ENCODE results near the gene ZNF541. TPM values are rescaled to one million over a fixed set of nuclear protein-coding genes. Genes with fewer than 3 reads are reported as not detected.

The ZNF541 gene
- total and polyA plus RNA-seq, 2 experiments from 2014 or later: 0.26 to 0.42 TPM

- TF ChIP-seq REST (IDR thresholded peaks at IDR 0.05; ENCODE audit: unreplicated experiment) (no peak), EZH2 (IDR thresholded peaks at IDR 0.05; ENCODE audit: low read depth, unreplicated experiment) (no peak), EZH2phosphoT487 (IDR thresholded peaks at IDR 0.05; ENCODE audit: unreplicated experiment) (no peak)
Observed at GRCh38 chr19:47582320-47582909, 9.5 kb upstream of the ZNF541 start (continued).

DNA sequence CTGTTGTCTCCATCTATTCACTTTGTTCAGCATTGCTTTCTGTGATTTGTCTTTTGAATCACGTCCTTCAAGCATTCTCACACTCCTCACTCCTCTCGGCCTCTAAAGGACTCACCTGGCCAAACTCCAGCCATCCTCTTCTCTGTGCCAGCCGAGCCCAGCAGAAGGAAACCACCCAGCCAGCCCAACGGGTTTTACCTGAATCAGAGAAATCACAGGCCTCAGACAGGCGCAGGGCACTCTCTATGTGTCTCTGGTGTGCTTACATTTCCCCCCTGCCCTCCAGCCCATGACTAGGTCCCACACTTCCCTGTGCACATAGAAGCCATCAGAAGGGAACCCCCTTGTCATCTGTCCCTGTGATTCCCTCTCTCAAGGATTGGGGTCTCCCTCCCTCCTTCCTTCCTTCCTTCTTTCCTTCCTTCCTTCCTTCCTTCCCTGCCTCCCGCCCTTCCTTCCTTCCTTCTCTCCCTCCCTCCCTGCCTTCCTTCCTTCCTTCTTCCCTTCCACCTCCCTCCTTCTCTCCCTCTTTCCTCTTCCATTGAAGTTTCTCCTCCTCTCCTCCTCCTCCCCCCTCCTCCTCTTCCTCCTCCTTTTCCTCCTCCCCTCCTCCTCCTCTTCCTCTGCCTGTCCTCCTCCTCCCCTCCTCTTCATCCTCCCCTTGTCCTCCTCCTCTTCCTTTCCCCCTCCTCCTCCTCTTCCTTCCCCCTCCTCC, 8.8 kb upstream of the ZNF541 start:
- Histone ChIP-seq H2AFZ (peak overlapping the region; percentile 83), H3K27me3 (ENCODE audit: insufficient read depth) (no peaks in the 10 kb centered on the region), H3K36me3 (ENCODE audit: insufficient read depth) (no peaks in the 10 kb centered on the region; the same call in 1 of the 2 replicates), H3F3A (replicated peaks; ENCODE audit: low read depth) (no peaks in the 10 kb centered on the region), H3K9me2 (ENCODE audit: insufficient read depth) (no peaks in the 10 kb centered on the region), H3K79me2 (replicated peaks; ENCODE audit: insufficient read depth) (no peaks in the 10 kb centered on the region), H4K20me1 (replicated peaks; ENCODE audit: insufficient read depth) (no peaks in the 10 kb centered on the region), H3K4me2 (no peak overlapping the region), H3K4me3 (no peak overlapping the region), H3K27ac (ENCODE audit: low read depth) (no peak overlapping the region), H3K4me1 (ENCODE audit: insufficient read depth) (peaks cover 5% of the 10 kb centered on the region)
- peaks cover 8% of the 10 kb centered on the region for H3K27me3 Mint-ChIP-seq (ENCODE audit: insufficient read depth, low read depth, poor library complexity)
- H3K4me1 Mint-ChIP-seq: peaks cover 12% of the 10 kb centered on the region
- peaks cover 7% of the 10 kb centered on the region; the same call in 2 of the 3 replicates for H3K36me3 Mint-ChIP-seq (ENCODE audit: low read depth)
- ATAC-seq (no peak), DNase-seq (ENCODE audit: low spot score) (no peak)
- no peak overlapping the region for H3K27ac Mint-ChIP-seq
- H3K4me3 Mint-ChIP-seq: no peak overlapping the region
- peaks cover 17% of the 10 kb centered on the region for H3K9me3 Mint-ChIP-seq
- TF ChIP-seq POLR2AphosphoS5 (IDR thresholded peaks at IDR 0.05; ENCODE audit: low read depth) (no peak), EZH2 (IDR thresholded peaks at IDR 0.05; ENCODE audit: low read depth, unreplicated experiment) (no peak), STAT1 (IDR thresholded peaks at IDR 0.05; ENCODE audit: unreplicated experiment) (no peak), ZNF114 (CRISPR knock-in tag; IDR thresholded peaks at IDR 0.05) (no peak), JUNB (IDR thresholded peaks at IDR 0.05; ENCODE audit: unreplicated experiment) (no peak), CREB1 (CRISPR knock-in tag; IDR thresholded peaks at IDR 0.05; ENCODE audit: low read depth) (no peak), EZH2phosphoT487 (IDR thresholded peaks at IDR 0.05; ENCODE audit: unreplicated experiment) (no peak)
- TF ChIP-seq, protein P1, sequence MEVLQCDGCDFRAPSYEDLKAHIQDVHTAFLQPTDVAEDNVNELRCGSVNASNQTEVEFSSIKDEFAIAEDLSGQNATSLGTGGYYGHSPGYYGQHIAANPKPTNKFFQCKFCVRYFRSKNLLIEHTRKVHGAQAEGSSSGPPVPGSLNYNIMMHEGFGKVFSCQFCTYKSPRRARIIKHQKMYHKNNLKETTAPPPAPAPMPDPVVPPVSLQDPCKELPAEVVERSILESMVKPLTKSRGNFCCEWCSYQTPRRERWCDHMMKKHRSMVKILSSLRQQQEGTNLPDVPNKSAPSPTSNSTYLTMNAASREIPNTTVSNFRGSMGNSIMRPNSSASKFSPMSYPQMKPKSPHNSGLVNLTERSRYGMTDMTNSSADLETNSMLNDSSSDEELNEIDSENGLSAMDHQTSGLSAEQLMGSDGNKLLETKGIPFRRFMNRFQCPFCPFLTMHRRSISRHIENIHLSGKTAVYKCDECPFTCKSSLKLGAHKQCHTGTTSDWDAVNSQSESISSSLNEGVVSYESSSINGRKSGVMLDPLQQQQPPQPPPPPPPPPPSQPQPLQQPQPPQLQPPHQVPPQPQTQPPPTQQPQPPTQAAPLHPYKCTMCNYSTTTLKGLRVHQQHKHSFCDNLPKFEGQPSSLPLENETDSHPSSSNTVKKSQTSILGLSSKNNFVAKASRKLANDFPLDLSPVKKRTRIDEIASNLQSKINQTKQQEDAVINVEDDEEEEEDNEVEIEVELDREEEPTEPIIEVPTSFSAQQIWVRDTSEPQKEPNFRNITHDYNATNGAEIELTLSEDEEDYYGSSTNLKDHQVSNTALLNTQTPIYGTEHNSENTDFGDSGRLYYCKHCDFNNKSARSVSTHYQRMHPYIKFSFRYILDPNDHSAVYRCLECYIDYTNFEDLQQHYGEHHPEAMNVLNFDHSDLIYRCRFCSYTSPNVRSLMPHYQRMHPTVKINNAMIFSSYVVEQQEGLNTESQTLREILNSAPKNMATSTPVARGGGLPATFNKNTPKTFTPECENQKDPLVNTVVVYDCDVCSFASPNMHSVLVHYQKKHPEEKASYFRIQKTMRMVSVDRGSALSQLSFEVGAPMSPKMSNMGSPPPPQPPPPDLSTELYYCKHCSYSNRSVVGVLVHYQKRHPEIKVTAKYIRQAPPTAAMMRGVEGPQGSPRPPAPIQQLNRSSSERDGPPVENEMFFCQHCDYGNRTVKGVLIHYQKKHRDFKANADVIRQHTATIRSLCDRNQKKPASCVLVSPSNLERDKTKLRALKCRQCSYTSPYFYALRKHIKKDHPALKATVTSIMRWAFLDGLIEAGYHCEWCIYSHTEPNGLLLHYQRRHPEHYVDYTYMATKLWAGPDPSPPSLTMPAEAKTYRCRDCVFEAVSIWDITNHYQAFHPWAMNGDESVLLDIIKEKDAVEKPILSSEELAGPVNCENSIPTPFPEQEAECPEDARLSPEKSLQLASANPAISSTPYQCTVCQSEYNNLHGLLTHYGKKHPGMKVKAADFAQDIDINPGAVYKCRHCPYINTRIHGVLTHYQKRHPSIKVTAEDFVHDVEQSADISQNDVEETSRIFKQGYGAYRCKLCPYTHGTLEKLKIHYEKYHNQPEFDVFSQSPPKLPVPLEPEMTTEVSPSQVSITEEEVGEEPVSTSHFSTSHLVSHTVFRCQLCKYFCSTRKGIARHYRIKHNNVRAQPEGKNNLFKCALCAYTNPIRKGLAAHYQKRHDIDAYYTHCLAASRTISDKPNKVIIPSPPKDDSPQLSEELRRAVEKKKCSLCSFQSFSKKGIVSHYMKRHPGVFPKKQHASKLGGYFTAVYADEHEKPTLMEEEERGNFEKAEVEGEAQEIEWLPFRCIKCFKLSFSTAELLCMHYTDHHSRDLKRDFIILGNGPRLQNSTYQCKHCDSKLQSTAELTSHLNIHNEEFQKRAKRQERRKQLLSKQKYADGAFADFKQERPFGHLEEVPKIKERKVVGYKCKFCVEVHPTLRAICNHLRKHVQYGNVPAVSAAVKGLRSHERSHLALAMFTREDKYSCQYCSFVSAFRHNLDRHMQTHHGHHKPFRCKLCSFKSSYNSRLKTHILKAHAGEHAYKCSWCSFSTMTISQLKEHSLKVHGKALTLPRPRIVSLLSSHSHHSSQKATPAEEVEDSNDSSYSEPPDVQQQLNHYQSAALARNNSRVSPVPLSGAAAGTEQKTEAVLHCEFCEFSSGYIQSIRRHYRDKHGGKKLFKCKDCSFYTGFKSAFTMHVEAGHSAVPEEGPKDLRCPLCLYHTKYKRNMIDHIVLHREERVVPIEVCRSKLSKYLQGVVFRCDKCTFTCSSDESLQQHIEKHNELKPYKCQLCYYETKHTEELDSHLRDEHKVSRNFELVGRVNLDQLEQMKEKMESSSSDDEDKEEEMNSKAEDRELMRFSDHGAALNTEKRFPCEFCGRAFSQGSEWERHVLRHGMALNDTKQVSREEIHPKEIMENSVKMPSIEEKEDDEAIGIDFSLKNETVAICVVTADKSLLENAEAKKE (CRISPR knock-in tag; IDR thresholded peaks at IDR 0.05): no peak
- TF ChIP-seq, protein P2, sequence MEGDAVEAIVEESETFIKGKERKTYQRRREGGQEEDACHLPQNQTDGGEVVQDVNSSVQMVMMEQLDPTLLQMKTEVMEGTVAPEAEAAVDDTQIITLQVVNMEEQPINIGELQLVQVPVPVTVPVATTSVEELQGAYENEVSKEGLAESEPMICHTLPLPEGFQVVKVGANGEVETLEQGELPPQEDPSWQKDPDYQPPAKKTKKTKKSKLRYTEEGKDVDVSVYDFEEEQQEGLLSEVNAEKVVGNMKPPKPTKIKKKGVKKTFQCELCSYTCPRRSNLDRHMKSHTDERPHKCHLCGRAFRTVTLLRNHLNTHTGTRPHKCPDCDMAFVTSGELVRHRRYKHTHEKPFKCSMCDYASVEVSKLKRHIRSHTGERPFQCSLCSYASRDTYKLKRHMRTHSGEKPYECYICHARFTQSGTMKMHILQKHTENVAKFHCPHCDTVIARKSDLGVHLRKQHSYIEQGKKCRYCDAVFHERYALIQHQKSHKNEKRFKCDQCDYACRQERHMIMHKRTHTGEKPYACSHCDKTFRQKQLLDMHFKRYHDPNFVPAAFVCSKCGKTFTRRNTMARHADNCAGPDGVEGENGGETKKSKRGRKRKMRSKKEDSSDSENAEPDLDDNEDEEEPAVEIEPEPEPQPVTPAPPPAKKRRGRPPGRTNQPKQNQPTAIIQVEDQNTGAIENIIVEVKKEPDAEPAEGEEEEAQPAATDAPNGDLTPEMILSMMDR (conservative IDR thresholded peaks at IDR 0.05; ENCODE audit: low read depth in 2 of 2): no peak

All from GM23338 (cell line).